ENCODE data around the gene CCDC146.
A peak's percentile ranks its signal among the peaks of the same experiment; 100 is the strongest.
"Not testable (repeated sequence)": the region's sequence is repeated elsewhere in the genome, so short reads cannot be mapped to it uniquely, and the experiment has no call there.

Gene CCDC146

GRCh38 chr7:77202481-77202976, 80.1 kb downstream of the CCDC146 start:
- no peak for DNase-seq

- DNase-seq, result no peak
Measured at GRCh38 chr7:77205706-77206105, 83.3 kb downstream of the CCDC146 start.

DNA sequence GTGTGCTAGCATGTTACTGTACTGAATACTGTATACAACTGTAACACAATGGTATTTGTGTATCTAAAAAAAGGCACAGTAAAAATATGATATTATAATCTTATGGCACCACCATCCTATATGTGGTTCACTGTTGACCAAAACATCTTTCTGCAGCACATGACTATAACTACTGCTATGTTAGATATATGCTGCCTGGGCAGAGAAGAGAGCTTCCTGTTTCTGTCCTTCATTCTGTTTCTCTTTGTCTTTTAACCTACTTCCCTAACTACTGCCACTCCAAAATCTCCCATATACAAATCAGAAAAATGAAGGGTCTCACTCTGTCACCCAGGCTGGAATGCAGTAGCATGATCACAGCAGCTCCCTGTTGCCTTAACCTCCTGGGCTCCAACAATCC, 86.0 kb downstream of the CCDC146 start:
- no peak for DNase-seq

- no peak for DNase-seq
Measured at GRCh38 chr7:77209479-77210139, 87.2 kb downstream of the CCDC146 start.

DNA sequence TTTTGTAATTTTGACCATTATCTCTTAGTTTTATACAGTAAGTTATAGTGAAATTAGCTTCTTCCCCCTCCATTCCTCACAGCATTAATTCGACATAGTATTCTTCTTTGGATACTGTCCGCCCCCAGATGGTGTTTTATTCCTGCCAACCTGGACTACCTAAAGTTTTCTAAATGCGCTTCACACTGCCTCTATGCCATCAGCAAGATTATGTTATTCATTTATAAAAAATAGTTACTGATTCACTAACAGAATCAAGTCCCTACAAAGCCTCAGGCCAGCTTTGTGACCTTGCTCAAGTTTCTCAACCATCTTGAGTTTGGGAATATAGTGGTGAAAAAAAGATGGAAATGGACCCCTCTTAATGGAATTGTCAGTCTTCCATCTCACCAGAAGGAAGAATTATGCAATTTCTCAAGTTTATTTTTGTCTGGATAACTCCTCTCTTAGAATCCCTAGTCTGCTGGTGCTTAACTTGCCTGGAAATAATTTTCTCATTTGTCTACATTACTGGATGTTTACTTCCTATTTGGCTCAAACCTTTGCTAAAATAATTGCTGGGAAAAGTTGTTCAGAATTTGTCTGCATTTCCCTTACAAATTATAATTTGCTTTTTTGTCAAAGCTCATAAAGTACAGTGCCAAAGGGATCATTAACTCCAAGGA, 93.9 kb downstream of the CCDC146 start:
- DNase-seq, result no peak

DNA sequence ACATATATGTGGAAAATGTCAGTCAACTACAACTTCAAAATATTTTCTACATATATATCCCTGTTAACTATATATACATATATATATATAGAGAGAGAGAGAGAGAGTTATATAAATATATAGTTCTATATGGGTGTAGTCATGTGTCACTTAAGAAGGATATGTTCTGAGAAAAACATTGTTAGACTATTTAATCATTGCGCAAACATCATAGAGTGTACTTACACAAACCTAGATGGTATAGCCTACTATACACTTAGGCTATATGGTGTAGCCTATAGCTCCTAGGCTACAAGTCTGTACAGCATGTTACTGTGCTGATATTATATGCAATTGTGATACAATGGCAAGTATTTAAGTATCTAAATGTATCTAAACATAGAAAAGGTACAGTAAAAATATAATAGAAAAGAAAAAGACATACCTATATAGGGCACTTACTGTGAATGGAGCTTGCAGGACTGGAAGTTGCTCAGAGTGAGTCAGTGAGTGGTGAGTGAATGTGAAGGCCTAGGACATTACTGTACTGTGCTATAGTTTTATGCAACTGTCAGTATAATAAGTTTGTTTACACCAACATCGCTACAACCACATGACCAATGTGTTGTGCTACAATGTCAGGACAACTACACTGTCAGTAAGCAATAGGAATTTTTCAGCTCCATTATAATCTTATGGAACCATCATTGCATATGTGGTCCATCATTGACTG, 95.2 kb downstream of the CCDC146 start:
- no peak for DNase-seq

- DNase-seq, result not testable (repeated sequence)
Measured at GRCh38 chr7:77219701-77220331, 97.4 kb downstream of the CCDC146 start.

GRCh38 chr7:77222065-77222464, 99.7 kb downstream of the CCDC146 start:
- DNase-seq, result no peak

DNA sequence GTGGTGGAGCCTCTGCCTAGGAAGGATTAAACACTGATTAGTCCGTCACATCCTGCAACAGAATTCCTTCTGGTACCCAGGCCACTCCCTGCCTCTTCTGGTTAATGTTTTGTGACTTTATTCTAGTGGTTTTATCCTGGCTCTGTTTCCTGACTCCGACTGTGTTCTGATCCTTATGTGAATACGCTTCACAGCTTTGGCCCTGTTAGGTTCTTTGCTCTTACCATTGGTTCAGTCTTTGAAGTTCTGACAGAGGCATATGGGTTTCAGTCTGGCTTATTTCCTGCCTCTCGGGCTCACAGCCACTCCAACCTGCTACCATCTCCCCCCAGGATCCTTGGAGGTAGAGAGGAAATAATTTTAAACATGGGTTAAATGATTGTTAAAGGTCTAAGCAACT, 100.4 kb downstream of the CCDC146 start:
- no peak for DNase-seq

- no peak for DNase-seq
Measured at GRCh38 chr7:77223261-77223660, 100.8 kb downstream of the CCDC146 start.

DNA sequence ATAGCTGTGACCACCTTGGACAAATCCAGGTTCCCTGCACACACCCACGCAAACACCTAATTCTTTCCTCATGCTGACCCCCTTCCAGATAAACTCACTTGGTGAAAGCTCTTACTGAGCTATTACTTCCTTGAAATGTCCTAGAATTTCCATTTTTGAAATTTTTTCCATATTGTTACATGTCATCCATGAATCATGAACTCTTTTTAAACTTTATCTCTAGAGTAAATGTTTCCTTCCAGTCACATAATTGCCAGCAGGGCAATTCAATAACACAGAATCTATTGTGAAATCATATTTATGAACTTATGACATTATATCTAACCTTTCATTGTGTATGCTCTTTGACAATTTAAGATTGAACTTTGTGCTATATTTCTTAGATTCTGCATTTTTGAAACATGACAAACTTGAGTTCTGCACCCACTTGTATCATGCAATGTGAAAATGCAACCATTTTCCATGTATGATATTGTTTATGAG, 104.0 kb downstream of the CCDC146 start:
- no peak for DNase-seq

- not testable (repeated sequence) for DNase-seq
Measured at GRCh38 chr7:77228795-77229194, 106.4 kb downstream of the CCDC146 start.

DNA sequence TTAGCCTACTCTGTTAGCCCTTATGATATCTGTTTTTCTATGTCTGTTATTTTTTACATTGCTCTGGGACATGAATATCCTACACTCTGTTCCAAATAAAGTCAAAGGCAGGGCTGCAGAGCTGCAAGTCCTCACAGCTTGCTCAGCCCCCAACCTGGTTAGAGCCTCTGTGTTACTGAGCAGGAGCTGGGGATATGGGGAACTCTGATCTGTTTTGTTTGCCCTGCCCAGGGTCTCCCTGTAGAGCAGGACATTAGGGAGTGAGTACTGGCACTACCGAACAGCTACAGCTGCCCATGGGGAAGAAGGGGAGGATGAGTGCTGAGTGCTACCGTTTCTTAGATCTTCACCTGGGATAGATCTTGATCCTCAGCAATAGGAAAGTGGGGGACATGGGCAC, 110.1 kb downstream of the CCDC146 start:
- no peak for DNase-seq

DNA sequence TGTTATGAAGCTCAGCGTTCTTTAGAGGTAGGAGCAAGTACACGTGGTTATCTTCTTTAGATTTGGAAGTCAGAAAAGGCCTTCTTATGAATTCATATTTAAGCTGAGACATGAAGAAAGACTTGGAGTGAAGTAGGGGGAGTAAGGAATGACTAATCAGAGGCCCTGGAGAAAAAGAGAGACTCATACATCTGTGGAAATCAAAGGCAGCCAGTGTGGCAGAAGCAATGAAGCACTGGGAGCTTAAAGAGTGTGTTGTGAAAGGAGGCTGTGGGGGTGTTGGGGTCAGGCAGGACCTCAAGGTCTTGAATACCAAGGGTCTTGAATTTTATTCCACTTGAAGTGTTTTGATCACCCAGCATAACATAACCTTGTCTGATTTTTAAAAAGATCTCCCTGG, 112.9 kb downstream of the CCDC146 start:
- peak; percentile 77 for DNase-seq

- no peak for DNase-seq
Measured at GRCh38 chr7:77238703-77239136, 116.3 kb downstream of the CCDC146 start.

DNA sequence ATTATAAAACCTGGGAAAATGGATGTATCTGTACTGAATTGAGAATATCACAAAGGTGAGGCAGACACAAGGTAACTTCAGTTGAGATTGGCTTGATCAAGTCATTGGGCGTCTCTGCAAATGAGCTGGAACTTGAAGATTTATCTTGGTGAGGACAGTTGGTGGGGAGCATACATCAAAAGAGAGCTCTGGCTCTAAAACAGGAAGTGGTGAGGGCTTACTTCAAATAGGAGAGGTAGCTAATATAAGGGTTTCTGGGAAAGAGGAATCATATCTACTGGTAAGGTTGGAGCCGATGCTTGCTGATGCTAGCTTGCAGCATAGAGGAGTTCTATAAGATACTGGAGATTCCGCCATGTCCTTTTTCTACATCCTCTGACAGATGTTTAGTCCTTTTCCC, 117.1 kb downstream of the CCDC146 start:
- no peak for DNase-seq

DNA sequence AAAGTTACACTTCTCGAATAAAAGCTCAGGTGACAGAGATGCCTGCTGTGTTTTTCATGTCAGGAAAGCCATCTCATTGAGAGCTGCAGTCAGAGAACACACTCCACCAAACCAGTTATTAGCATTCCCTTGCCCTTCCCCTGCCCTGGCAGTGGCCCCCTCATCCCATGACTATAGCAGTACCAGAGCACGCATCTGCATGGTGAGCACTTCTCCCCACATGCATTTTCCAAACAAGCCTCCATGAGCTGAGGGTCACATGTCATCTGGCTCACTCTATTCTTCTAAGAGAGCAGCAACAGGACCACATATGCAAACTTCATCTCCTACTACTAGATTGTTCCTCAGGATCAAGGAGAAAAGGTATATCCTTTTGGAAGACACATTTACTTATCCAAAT, 119.7 kb downstream of the CCDC146 start:
- no peak for DNase-seq

DNA sequence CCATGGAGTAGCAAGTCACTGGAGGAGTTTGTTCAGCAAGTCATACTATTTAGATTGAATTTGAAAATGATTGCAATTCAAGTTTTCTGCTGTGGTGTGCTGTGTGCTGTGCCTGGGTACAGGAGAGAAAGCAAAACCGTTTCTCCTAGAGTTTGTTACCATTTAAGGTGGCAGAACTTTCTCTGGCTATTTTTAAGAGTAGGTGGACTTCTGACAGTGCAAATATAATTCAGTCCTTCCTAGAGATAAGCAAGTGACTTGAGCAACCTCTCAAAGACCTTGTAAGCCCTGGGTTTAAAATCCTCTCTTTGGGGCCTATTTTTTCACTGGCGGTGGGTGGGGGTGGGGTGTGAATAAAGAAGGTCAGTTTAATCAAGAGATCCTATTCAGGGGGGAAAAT, 120.1 kb downstream of the CCDC146 start:
- no peak for DNase-seq

DNA sequence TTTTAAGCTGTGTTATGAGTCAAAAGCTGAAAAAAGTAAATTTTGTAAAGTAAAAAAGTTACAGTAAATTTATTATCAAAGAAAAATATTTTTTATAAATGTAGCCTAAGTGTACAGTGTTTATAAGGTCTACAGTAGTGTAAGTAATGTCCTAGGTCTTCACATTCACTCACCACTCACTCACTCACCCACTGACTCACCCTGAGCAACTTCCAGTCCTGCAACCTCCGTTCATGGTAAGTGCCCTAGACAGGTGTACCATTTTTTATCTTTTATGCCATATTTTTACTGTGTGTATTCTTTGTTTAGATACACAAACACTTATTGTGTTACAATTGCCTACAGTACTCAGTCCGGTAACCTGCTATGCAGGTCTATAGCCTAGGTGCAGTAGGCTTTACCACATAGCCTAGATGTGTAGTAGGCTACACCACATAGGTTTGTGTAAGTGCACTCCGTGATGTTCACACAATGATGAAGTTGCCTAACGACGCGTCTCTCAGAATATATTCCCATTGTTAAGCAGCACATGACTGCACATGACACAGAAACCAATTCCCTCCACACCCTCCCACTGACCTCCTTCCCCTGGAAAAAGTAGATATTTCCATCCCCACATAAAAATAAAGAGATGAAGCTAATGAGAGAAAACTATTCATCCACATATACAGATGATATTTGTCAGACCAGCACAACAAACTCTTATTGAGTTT, 122.0 kb downstream of the CCDC146 start:
- peak; percentile 39 for DNase-seq

DNA sequence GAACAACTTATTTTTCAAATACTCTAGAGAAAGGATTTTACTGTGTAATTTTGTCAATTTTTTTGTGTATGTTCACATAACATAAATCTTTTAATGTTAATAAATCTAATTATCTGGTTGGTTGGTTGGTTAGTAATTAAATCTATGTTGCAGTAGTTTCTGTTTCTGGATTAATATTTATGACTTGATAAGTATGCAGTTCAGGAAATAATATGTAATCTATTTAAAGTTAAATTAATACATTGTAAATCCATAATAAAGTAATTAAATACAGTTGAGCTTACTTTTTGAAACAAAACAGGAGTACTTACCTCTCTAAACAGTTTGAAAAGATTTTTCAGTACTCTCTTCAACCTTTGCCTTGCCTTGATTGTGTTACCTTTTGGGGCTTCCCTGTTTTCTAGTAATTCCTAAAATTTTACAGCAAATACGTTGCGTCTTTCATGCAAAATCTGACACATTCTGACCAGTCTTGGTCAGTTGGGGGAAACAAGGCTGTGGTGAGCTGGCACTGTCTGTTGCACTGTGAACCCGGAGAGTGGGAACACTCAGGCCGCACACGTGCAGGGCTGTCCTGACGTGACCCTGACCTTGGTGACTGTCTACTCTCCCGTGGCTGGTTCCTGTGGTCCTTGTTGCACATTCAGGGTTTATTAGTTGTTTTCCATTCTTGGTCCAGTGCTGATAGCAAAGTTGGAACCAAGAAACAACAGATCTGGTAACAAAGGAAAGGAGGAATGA, 122.8 kb downstream of the CCDC146 start:
- no peak for DNase-seq

DNA sequence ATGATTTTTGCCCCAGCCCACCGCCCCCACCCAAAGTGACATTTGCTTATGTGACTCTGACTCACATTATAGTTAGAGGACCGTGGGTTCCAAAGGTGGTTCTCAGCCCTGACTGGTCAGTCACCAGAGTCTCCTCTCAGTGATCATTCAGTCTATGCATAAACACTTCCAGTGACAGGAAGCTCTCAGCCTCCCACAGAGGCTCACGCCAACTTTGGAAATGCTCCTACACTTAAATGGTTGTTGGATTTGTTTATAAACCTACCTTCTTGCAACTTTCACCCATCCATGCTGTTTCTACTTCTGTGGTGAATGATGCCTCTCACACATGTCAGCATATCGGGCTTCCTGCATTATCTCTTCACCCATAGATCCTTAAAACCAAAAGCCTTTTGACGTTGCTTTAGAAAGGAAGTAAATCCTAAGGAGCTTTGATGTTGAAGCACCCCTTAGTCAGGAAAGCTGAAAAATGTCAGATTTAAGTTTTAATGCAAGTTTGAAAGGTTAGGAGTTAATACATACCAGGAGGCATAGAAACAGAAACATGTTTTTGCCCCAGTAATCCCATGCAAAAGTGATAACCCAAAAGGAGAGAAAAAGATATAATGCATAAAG, 123.7 kb downstream of the CCDC146 start:
- no peak for DNase-seq
